GM21528 (cell line): Measurements from ENCODE around the gene SLC2A14.

ENCODE experiments used
- ATAC-seq: cut with Tn5 transposase; IDR thresholded peaks from one replicate; pipeline ENCODE4 v1.9.1; 2021; ENCODE audit warnings: mild to moderate bottlenecking, moderate library complexity; ENCODE audit not compliant: unreplicated experiment, low FRiP score

SLC2A14 gene

GRCh38 chr12:7782055-7782454, 90.7 kb downstream of the SLC2A14 start:
- no peak for ATAC-seq

- no peak for ATAC-seq
Measured at GRCh38 chr12:7781274-7781673, 91.4 kb downstream of the SLC2A14 start.

GRCh38 chr12:7769999-7770398, 102.7 kb downstream of the SLC2A14 start:
- no peak for ATAC-seq
